Right hindlimb (tissue), 1 donor: ENCODE measurements around the gene BOC.

Source experiments
- DNase-seq: peaks from one replicate; pipeline ENCODE4 v3.0.0-alpha.2; 2018

The BOC gene

DNA sequence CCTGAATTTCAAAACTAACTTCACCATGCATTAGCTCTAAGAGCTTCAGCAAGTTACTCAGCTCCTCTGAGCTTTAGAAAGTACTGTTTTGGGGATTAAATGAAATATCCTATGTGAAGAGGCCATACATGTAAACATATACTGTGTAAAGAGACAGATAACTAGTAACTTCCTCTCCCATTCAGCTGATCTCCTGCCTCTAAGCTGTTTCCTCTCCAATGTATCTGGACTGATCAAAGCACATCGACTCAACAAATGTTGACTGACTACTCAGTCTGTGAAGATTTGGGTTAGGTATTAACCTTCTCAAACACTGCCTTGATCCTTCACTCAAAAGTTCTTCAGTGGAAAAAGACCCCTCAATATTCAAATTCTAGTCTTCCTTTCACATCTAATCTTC is 82.0 kb downstream of the BOC start:
- no peak for DNase-seq

DNA sequence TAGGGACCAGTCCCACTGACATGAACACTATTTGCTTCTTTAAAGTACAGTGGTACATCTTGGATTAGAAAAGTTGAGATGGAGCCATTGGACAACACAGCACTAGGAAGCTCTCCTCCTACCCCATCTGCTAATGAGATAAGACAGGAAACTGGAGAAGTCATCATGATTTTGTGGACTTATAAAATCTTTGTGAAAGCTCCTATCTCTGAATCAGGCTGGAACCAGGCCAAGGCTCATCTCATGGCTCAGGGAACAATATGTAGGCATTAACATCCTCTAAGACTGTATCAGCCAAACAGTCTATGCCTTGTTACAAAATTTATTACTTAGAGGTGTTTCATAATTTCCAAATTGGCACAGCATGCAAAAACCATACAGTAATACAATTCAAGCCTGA is 84.1 kb downstream of the BOC start:
- DNase-seq: no peak

DNA sequence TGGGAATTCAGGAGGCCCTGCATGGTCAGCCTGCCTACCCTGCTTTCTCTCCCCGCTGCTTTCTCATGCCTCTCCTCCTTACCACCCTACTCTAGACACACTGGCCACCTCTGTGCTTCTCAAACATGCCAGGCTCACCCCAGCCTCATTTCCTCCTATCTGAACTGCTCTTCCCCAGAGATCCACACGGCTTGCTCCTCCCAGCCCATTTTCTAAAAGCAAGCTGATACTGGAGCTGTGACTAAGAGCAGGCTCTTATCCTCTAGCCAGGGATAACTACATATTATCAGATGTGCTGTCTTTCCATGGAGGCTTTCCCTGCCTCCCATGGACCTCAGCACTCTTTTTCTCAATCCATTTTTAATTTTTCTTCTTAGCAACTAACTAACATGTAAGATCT is 85.9 kb downstream of the BOC start:
- no peak for DNase-seq

DNA sequence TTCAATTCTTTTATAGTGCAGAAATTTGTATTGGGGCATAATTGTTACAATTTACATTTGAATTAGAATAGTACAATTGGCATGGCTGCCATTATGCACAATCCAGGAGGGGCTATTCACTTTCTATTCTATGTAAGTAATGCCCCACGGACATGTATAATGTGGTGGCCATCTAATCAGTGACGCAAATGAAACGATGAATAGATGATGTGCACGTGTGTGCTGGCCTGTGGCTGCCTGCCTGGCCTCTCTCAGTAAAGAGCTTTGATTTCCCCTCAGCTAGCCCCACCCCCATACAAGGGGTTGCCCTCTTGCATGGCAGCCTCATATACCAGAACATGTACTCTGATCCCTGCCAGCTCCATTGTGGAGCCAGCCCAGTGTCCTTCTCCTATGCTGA is 86.5 kb downstream of the BOC start:
- DNase-seq: no peak

DNA sequence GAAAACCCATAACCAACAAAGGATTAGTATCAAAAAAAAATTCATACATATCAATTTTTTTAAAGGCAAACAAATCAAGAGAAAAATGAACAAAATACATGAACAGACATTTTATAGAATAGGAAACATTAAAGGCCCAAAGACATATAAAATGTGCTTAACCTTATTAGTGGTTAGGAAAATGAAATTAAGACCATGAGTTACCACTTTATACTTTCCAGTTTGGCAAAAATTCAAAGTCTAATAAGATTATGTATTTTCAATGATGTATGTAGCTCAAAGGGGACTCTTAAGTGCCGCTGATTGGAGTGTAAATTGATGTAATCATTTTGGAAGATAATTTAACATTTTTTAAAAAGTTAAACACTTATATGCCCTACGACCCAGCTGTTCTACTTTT is 89.2 kb downstream of the BOC start:
- no peak for DNase-seq

DNA sequence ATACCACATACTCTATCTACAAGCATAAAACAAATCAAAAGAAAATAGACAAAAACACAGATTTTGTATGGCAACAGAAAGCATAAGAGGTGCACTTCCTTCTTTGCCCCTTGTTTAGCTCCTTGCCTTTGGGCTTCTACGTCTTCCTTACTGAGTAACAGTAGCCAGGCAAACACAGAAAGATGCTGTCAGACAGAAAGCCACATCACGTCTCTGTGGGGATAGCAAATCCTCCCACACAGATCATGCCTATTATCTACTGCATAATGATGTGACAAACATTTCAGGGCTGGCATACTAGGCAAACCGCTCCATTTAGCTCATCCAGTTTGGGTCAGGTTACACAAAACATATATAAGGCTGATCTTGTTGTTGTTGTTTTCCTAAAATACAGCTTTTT is 92.7 kb downstream of the BOC start:
- DNase-seq: no peak

DNA sequence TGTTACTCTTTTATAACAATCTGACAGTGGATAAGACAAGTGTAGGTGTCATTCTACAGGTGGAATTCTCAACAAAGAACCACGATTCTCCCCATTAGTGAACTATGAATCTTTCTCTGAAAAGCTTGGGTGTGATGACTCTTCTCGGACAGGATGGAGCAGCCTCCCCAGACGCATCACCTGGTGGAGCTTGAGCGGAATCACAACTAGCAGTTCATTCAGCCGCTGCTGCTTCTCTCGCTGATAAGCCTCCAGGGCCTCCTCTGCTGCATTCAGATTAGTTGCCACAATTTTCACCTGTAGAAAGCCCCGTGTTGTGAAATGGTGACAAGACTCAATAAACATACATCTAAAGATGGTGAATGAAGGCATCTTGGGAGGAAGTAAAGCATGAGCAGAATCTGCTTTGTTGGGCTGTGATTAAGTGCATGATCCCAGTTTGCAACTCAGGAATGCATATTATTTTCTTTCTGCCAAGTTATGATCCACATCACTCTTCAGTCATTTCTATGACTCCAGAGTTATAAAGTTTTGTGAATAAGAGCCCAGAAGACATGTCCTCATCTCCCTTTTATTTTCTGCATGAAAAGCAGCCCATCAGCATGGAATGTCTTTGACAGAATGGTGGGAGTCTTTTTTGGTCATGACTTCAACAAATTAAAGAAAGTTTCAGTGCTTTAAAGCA is 93.6 kb downstream of the BOC start:
- DNase-seq: no peak

DNA sequence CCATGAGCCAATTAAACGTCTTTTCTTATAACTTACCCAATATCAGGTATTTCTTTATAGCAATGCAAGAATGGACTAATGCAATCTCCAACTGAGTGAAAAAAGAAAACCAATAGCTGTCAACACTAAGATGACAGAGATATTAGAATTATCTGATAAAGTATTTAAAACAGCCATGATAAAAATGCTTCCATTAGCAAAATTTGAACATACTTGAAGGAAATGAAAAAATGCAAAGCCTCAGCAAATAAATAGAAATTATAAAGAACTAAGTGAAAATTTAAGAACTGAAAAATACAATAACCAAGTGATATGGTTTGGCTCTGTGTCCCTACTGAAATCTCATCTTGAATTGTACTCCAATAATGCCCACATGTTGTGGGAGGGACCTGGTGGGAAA is 99.6 kb downstream of the BOC start:
- no peak for DNase-seq

DNA sequence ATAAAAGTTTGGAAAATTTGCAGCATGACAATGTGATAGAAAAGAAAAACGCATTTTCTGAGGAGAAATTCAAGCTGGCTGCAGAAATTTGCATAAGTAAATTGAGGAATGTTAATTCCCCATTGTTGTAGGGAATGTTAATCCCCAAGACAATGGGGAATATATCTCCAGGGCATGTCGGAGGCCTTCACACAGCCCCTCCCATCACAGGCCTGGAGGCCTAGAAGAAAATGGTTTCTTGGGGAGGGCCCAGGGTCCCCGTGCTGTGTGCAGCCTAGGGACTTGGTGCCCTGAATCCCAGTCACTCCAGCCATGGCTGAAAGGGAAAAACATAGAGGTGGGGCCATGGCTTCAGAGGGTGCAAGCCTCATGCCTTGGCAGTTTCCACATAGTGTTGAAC is 101.1 kb downstream of the BOC start:
- DNase-seq: no peak

DNA sequence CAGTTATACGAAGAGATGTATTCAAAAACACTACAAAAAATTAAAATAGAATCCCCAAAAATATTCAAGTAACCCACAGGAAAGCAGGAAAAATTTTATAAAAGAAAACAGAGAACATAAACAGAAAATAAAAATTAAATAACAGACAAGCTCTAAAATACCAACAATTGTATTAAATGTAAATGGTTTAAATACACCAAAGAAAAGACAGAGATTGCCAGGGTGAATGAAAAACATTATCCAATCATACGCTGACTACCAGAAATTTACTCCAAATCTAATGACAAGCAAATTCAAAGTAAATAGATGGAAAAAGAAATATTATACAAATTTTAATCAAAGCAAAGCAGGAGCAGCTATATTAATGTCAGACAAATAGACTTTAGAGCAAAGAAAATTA is 103.6 kb downstream of the BOC start:
- DNase-seq: no peak

DNA sequence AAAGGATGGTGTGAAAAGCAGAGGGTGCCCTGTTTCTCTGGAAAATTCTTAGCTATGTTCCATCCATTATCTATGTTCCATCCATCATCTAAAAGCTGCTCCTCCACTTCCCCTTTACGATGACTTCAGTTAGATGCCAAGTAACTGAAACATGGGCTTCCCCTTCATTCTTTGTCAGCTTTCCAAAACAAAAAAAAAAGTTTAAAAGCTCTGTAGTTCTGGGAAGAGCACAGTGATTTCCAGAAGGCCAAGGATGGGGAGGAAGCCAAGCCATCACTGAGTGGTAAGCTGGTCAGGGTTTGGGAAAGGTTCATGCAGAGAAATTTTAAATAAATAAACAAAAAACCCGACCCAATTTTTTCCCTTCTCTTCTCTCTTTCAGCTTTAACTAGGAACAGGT is 118.4 kb downstream of the BOC start:
- no peak for DNase-seq

DNA sequence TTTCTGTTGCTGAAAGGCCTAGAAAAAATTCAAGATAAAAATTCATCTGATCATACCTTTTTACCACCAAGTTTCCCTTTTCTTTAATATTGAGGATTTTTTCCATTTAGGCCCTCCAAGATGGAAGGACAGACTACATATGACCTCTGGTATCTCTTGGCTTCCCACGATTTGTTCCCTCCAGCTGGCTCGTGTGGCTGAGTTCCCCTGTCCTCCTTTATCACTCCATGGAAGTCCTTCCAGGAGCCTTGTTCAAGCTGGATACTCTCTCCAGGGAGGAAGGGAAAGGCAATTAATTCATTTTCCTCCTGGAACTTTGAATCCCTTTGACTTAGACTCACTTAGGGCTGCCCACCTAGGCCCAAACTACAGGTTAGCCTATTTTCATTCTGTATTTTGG is 119.4 kb downstream of the BOC start:
- DNase-seq: no peak

DNA sequence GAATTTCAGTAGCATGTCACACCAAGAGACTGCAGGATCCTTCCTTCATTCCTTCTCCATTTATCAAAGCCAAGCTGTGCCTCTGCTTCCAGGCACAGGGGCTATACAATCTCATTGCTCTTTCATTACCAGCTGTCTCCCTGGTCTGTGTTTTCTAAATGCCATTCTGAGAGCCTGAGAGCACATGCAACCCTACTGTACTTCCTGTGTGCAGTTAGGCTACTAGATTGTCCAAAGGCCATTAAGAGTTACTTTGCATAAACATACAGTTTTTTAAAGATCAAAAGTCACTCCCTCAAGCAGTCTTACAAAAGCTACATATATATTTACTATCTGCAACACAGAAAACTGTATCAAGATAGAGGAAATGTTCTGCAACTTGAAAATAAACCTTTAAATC is 119.8 kb downstream of the BOC start:
- no peak for DNase-seq
